CD4-positive, alpha-beta memory T cell (primary cell): ENCODE data around the gene GSTA3. TPM values are rescaled to one million over a fixed set of nuclear protein-coding genes. Genes with fewer than 3 reads are reported as not detected.
"Not testable (repeated sequence)": the region's sequence is repeated elsewhere in the genome, so short reads cannot be mapped to it uniquely, and the experiment has no call there.

Source experiments
- CTCF ChIA-PET: fragments of 350-600 bp; sonication (Branson Sonifier 250); formaldehyde crosslinking; loops from one replicate; lab custom pipeline; 2021; ENCODE audit warnings: inconsistent platforms; ENCODE audit not compliant: partially characterized antibody; lab: Charles Lee
- POLR2A ChIA-PET: fragments of 350-600 bp; sonication (Branson Sonifier 250); formaldehyde crosslinking; loops from one replicate; lab custom pipeline; 2021; ENCODE audit not compliant: partially characterized antibody; lab: Charles Lee
- DNase-seq, 5 donors: peaks; one replicate each; pipeline versions ENCODE4 v3.0.0 to v3.0.0-alpha.2; 2020 to 2022; ENCODE audit warnings: mixed read lengths in 1 of 5
- H3K27ac ChIP-seq: one replicate; pipeline ENCODE4 v1.7.0; 2013; ENCODE audit warnings: low read depth, low read length
- H3K27me3 ChIP-seq: 2 replicates; pipeline ENCODE4 v1.7.0; 2013; ENCODE audit warnings: mild to moderate bottlenecking, low read length, moderate library complexity; ENCODE audit not compliant: insufficient read depth
- H3K36me3 ChIP-seq: 2 replicates; pipeline ENCODE4 v1.7.0; 2013; ENCODE audit warnings: mild to moderate bottlenecking, low read length, moderate library complexity; ENCODE audit not compliant: insufficient read depth
- H3K4me1 ChIP-seq: 2 replicates; pipeline ENCODE4 v1.7.0; 2013; ENCODE audit warnings: mild to moderate bottlenecking, low read length, moderate library complexity; ENCODE audit not compliant: insufficient read depth
- H3K4me3 ChIP-seq, 2 donors: one replicate each; pipeline ENCODE4 v1.7.0; 2013; ENCODE audit warnings: low read length in 2 of 2, mild to moderate bottlenecking in 1 of 2
- H3K9me3 ChIP-seq, 2 donors: one replicate each; pipeline ENCODE4 v1.7.0; 2013; ENCODE audit warnings: low read length in 2 of 2, control low read depth in 1 of 2; ENCODE audit not compliant: control insufficient read depth in 1 of 2
- H3K27ac Mint-ChIP-seq, 7 donors: one replicate each; pipeline ENCODE4 v1.8.0; 2020 to 2021; ENCODE audit warnings: mixed read lengths in 7 of 7, mild to moderate bottlenecking in 6 of 7, inconsistent platforms in 3 of 7, moderate library complexity in 3 of 7
- H3K27me3 Mint-ChIP-seq, 2 donors: one replicate each; pipeline ENCODE4 v1.8.0; 2020 to 2021; ENCODE audit warnings: mixed read lengths in 2 of 2
- H3K36me3 Mint-ChIP-seq, 2 donors: one replicate each; pipeline ENCODE4 v1.8.0; 2020 to 2021; ENCODE audit warnings: mixed read lengths in 2 of 2, inconsistent platforms in 1 of 2, mild to moderate bottlenecking in 1 of 2
- H3K4me1 Mint-ChIP-seq, 4 donors: one replicate each; pipeline ENCODE4 v1.8.0; 2020 to 2021; ENCODE audit warnings: mixed read lengths in 4 of 4, mild to moderate bottlenecking in 1 of 4
- H3K4me3 Mint-ChIP-seq, 8 donors: one replicate each; pipeline ENCODE4 v1.8.0; 2020 to 2021; ENCODE audit warnings: mixed read lengths in 8 of 8, mild to moderate bottlenecking in 7 of 8, moderate library complexity in 6 of 8, inconsistent platforms in 3 of 8
- H3K9me3 Mint-ChIP-seq, 8 donors: one replicate each; pipeline ENCODE4 v1.8.0; 2020 to 2021; ENCODE audit warnings: mixed read lengths in 8 of 8, mild to moderate bottlenecking in 5 of 8, inconsistent platforms in 3 of 8, moderate library complexity in 1 of 8
- intact Hi-C: fragments of 100-400 bp; cut with micrococcal nuclease; formaldehyde crosslinking; loops from one replicate; pipeline ENCODE4 v1.15.1; 2023
- polyA plus RNA-seq, 2 donors: library from polyadenylated mRNA; unstranded; fragments of 300-500 nt; fragmentation: Illumina TruSeq; gene quantifications; one replicate each; pipeline ENCODE4 v1.2.3, GENCODE V29; 2021
- total RNA-seq, 2 experiments: library from RNA; stranded (reverse); gene quantifications; one replicate each; pipeline ENCODE4 v1.2.3, GENCODE V29; 2021

The GSTA3 gene
- not detected for total RNA-seq
- not detected for polyA plus RNA-seq

DNA sequence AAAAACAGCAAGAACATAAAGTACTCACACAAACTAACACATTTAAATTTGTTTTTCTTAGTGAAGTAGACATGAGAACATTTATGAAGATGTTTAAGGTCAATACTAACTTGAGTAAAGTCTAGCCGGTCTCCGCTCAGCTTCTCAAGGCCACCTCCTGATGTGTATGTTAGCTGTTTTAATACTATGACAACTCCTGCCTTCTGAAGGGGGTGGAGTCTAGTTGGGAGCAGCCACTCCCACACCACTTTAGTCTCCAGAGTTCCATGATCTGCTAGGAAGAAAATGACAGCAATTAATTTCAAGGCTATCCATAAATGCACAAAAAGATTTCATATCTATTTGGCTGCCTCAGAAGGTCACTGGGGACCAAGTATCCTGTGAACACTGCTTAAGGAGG is at the start of gene GSTA3:
GSTA3 (minus strand) TSS at position 168 of the 400 bp plus-strand sequence. CDS start 3,864 bp downstream, outside the sequence.
- no peak within 1 kb of the TSS for H3K4me3 ChIP-seq
- H3K4me3 Mint-ChIP-seq = no peak within 1 kb of the TSS
- peaks cover 0 to 1% (median 0%) of the 10 kb centered on the region in 4 donors for H3K4me1 Mint-ChIP-seq
- no peaks in the 10 kb centered on the region for H3K36me3 Mint-ChIP-seq
- POLR2A ChIA-PET = no interaction called here
- no peaks in the 10 kb centered on the region for H3K36me3 ChIP-seq
- peaks cover 0 to 5% (median under 1%) of the 10 kb centered on the region in 8 donors for H3K9me3 Mint-ChIP-seq
- CTCF ChIA-PET = no interaction called here
- H3K27ac Mint-ChIP-seq = no peak within 1 kb of the TSS
- intact Hi-C loops = no loop called here
- DNase-seq = no peak
- no peaks in the 10 kb centered on the region for H3K4me1 ChIP-seq
- H3K27ac ChIP-seq = no peak within 1 kb of the TSS
- H3K27me3 Mint-ChIP-seq = no peaks in the 10 kb centered on the region
- H3K27me3 ChIP-seq = no peaks in the 10 kb centered on the region
- H3K9me3 ChIP-seq = no peaks in the 10 kb centered on the region

DNA sequence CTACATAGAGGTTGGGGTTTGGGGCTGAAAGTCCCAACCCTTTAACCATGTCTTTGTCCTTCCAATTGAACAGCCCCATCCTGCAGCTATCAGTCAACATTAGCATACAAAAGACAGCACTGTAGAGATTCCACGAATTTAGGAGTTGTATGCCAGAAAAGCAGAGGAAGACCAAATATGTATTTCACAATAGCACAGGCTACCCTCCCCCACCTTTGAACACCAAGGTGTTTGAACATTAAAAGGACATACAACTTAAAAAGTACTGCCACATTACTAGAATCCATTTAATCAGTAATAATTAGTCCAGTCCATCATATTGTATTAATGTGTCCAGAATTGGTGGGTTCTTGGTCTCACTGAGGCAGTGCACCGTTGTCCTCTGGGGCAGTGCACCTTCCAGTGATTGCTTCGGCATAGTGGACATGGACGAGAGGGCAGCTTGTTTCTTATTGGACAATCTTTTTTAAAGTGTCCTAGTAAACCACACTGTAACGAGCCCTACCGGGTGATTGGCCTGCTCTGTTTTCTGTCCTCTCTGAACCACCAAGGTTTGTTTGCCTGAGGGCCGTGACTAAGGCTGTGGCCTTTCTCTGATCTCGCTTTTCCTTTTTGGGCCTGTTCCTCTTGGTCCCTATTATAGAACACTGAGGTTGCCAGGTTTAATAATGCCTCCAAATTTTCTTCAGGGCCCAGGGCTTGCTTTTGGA is 49.2 kb upstream of the GSTA3 start:
- H3K9me3 Mint-ChIP-seq = no peaks in the 10 kb centered on the region
- peaks cover 1 to 4% of the 10 kb centered on the region in 2 donors for H3K27me3 Mint-ChIP-seq
- ChIA-PET POLR2A (no interaction called here), CTCF (no interaction called here)
- H3K27me3 ChIP-seq = no peaks in the 10 kb centered on the region
- H3K36me3 ChIP-seq = no peaks in the 10 kb centered on the region
- H3K27ac Mint-ChIP-seq = no peak overlapping the region
- H3K9me3 ChIP-seq = no peaks in the 10 kb centered on the region
- H3K4me3 Mint-ChIP-seq = no peak overlapping the region
- H3K4me3 ChIP-seq = no peak overlapping the region
- no peaks in the 10 kb centered on the region for H3K36me3 Mint-ChIP-seq
- intact Hi-C loops = no loop called here
- H3K27ac ChIP-seq = no peak overlapping the region
- H3K4me1 Mint-ChIP-seq = no peaks in the 10 kb centered on the region
- DNase-seq = no peak
- H3K4me1 ChIP-seq = no peaks in the 10 kb centered on the region

DNA sequence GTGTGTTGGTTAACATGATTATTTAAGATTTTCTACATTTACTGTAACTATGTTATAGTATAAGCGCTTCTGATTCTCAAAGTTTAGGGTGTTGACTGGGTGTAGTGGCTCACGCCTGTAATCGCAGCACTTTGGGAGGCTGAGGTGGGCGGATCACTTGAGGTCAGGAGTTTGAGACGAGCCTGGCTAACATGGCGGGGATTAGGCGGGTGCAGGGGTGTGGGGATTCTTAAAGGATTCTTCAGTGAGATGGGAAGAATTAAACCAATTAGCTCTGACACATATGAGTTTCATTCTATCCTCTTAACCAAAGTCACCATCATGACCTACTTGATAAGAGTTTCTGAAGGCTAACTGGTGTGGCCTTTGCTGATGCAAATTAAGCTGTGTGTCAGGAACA is 46.4 kb upstream of the GSTA3 start:
- Mint-ChIP-seq H3K27ac (no peak overlapping the region), H3K36me3 (no peaks in the 10 kb centered on the region), H3K4me3 (no peak overlapping the region), H3K27me3 (peaks cover 1 to 2% of the 10 kb centered on the region in 2 donors), H3K4me1 (no peaks in the 10 kb centered on the region), H3K9me3 (no peaks in the 10 kb centered on the region)
- ChIA-PET CTCF (no interaction called here), POLR2A (no interaction called here)
- Histone ChIP-seq H3K27me3 (no peaks in the 10 kb centered on the region), H3K4me1 (no peaks in the 10 kb centered on the region), H3K9me3 (no peaks in the 10 kb centered on the region), H3K27ac (no peak overlapping the region), H3K4me3 (no peak overlapping the region), H3K36me3 (no peaks in the 10 kb centered on the region)
- no peak for DNase-seq
- intact Hi-C loops = no loop called here

DNA sequence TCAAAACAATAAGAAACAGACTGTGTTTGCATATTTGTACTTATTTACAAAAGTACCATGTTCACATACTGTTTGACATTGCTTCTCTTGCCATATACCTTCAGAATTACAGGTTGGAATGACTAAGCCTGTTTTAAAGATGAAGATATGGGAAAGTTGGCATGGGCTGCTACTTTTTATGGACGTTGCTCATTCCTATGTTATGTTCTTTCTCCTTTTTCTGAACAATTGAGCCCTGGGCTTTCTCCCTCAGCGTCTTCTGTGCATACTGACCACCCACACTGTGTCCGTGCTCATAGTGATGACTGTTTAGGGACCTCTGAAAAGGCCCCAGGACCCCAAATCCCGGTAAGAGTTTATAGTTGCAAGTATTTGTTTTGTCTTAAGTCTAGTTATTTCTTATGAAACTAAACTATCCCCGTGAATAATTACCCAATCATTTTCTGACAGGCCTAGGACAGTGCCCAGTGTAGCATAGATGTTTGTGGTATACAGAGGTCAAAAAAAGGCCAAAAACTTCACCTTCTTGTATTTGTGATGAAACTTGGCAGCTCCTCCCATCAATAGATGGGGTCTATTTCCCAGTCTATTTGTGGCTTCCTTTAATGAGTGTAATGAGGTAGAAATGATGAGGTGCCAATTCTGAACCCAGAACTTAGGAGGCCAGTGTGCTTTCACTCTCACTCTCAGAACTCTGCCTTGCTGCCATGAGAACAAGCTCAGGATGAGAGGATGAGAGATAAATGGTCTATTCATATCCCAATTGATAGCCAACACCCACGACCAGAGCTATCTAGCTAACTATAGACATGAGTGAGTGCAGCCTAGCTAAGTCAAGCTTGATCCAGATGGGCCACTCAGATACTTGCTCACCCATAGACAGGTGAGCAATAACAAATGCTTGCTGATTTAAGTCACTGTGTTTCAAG is 44.7 kb upstream of the GSTA3 start:
- Mint-ChIP-seq H3K36me3 (no peaks in the 10 kb centered on the region), H3K27me3 (peaks cover 1 to 2% of the 10 kb centered on the region in 2 donors), H3K4me3 (no peak overlapping the region), H3K4me1 (peaks cover 0 to 3% (median 0%) of the 10 kb centered on the region in 4 donors), H3K27ac (no peak overlapping the region), H3K9me3 (no peaks in the 10 kb centered on the region)
- no peaks in the 10 kb centered on the region for H3K36me3 ChIP-seq
- intact Hi-C loops = no loop called here
- no peak overlapping the region for H3K27ac ChIP-seq
- no peaks in the 10 kb centered on the region for H3K9me3 ChIP-seq
- no peaks in the 10 kb centered on the region for H3K27me3 ChIP-seq
- no peaks in the 10 kb centered on the region for H3K4me1 ChIP-seq
- H3K4me3 ChIP-seq = no peak overlapping the region
- POLR2A ChIA-PET = no interaction called here
- DNase-seq = no peak
- CTCF ChIA-PET = no interaction called here

DNA sequence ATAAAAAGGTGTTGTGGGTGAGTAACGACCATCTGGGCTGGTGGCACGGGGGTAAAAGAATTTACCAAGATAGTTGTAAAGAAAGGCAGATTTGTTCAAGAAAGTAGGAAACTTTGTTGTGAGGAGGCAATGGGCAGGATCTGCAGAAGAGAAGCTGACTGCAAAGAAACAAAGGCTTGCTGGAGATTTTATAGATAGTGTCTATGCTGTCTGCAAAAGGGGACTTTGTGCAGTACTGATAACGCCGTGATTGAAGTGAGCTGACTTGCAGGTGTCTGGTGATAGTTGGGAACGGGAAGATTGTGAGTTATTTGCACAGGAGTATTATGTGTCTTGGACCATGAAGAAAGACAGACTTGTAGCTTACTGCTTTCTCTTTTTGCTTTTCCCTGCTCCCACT is 36.8 kb upstream of the GSTA3 start:
- POLR2A ChIA-PET = no interaction called here
- no peaks in the 10 kb centered on the region for H3K36me3 ChIP-seq
- peak overlapping the region in 1 of 7 donors; percentile 2 for H3K27ac Mint-ChIP-seq
- intact Hi-C loops = no loop called here
- CTCF ChIA-PET = no interaction called here
- H3K9me3 Mint-ChIP-seq = no peaks in the 10 kb centered on the region
- H3K4me1 ChIP-seq = no peaks in the 10 kb centered on the region
- peaks cover 10 to 20% of the 10 kb centered on the region in 2 donors for H3K27me3 Mint-ChIP-seq
- DNase-seq = no peak
- peaks cover 0 to 6% (median 4%) of the 10 kb centered on the region in 4 donors for H3K4me1 Mint-ChIP-seq
- H3K4me3 Mint-ChIP-seq = no peak overlapping the region
- H3K9me3 ChIP-seq = no peaks in the 10 kb centered on the region
- no peaks in the 10 kb centered on the region for H3K27me3 ChIP-seq
- H3K36me3 Mint-ChIP-seq = no peaks in the 10 kb centered on the region
- H3K4me3 ChIP-seq = no peak overlapping the region
- H3K27ac ChIP-seq = no peak overlapping the region

DNA sequence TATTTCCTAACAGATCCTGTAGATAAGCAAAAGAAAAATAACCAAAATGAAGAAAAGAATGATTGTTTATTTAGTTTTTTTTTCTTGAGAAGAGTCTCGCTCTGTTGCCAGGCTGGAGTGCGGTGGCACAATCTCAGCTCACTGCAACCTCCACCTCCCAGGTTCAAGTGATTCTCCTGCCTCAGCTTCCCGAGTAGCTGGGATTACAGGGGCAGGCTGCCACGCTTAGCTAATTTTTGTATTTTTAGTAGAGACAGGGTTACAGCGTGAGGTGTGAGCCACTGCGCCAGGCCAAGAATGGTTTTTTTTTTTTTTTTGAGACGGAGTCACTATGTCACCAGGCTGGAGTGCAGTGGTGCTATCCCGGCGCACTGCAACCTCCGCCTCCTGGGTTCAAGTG is 33.3 kb upstream of the GSTA3 start:
- H3K4me3 Mint-ChIP-seq, POLR2A ChIA-PET: not testable (repeated sequence)

DNA sequence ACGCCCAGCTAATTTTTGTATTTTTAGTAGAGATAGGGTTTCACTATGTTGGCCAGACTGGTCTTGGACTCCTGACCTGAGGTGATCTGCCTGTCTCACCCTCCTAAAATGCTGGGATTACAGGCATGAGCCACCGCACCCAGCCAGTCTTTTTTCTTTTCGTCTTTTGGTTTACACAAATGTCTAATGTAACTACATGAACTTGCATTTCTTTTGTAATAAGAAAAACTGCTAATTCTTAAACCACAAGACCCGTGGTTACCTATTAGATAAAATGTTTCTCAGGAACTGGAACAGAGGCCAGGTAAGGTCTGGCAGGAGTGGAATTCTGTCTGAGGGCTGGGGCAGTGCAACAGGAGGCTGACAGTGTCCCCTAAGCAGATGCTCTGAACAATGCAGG is 32.7 kb upstream of the GSTA3 start:
- Mint-ChIP-seq H3K4me1 (peaks cover 0 to 4% (median 3%) of the 10 kb centered on the region in 4 donors), H3K36me3 (no peaks in the 10 kb centered on the region), H3K9me3 (no peaks in the 10 kb centered on the region), H3K27me3 (peaks cover 5 to 13% of the 10 kb centered on the region in 2 donors), H3K4me3 (no peak overlapping the region), H3K27ac (no peak overlapping the region)
- no peaks in the 10 kb centered on the region for H3K4me1 ChIP-seq
- POLR2A ChIA-PET = no interaction called here
- no peak overlapping the region for H3K27ac ChIP-seq
- H3K9me3 ChIP-seq = no peaks in the 10 kb centered on the region
- intact Hi-C loops = no loop called here
- no peaks in the 10 kb centered on the region for H3K27me3 ChIP-seq
- no peak for DNase-seq
- H3K36me3 ChIP-seq = no peaks in the 10 kb centered on the region
- H3K4me3 ChIP-seq = no peak overlapping the region
- CTCF ChIA-PET = no interaction called here

More for the DNA sequence above, 33.3 kb upstream of the GSTA3 start:
- H3K27ac Mint-ChIP-seq, DNase-seq, H3K4me1 Mint-ChIP-seq, intact Hi-C loops, H3K4me3 ChIP-seq, H3K36me3 Mint-ChIP-seq, CTCF ChIA-PET, H3K9me3 Mint-ChIP-seq, H3K9me3 ChIP-seq, H3K27me3 ChIP-seq, H3K27ac ChIP-seq, H3K4me1 ChIP-seq, H3K36me3 ChIP-seq: not testable (repeated sequence)
- H3K27me3 Mint-ChIP-seq = peaks cover 6 to 16% of the 10 kb centered on the region in 2 donors
